ENCODE results near the gene OXSR1.
"Not testable (repeated sequence)": the region's sequence is repeated elsewhere in the genome, so short reads cannot be mapped to it uniquely, and the experiment has no call there.

Gene OXSR1

DNA sequence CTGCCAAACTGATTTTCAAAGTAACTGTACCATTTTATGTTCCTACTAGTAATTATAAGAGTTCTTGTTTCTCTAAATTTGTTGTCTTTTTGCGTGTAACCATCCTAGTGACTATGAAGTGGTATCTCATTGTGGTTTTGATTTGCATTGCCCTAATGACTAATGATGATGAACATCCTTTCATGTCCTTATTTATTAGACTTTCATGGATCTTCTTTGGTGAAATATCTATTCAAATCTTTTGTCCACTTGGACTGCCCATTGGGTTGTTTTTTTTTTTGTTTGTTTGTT is 3.6 kb downstream of the OXSR1 start:
- no peak for DNase-seq

DNA sequence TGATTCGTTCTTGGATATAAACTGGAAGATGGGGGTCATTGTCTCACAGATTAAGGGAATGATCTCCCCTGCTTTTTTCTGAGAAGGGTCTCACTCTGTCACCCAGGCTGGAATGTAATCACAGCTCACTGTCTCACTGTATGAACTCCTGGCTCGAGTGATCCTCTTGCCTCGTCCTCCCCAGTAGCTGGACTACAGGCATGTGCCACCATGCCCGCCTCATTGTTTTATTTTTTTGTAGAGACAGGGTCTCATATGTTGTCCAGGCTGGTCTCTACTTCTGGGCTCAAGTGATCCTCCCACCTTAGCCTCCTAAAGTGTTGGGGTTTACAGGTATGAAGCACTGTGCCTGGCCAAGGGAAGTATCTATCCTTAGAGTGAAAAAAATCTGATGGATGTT is 5.4 kb downstream of the OXSR1 start:
- no peak for DNase-seq

DNA sequence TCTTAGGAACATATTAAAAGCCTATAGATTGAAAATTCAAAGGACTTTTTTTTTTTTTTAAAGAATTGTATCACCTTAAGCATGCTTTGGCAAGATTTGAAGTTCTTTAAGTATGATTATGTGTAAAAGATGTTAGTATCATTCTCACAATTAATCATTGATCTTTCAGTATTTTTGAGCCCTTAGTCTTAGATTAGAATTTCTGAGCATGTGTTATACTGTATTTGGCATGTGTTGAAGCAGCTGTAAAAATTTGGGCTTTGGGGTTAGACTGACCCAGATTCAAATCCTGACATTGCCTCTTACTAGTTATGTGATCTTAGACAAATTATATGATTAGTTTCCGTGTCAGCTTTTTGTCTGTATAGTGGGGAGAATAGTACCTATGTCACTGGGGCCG is 6.3 kb downstream of the OXSR1 start:
- DNase-seq, result no peak

DNA sequence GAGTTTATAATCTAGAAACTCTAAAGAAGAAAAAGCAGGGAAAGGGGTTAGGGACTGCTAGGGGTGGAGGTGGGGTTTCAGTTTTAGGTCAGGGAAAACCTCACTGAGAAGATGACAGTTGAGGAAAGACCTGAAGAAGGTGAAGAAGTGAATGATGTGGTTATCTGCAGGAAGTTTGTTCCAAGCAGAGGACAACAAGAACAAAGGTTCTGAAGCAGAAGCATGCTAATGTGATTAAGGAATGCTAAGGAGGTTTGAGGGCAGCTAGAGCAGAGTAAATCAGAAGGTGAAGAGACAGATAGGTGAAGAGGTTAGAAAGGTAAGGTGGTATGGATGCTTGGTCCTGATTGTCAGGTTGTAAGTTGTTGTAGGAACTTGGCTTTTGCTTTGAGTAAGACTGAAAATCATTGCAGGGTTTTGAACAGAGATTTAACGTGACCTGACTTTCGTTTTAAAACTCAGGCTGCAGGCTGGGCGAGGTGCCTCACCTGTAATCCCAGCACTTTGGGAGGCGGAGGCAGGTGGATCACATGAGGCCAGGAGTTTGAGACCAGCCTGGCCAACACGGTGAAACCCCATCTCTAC is 8.6 kb downstream of the OXSR1 start:
- DNase-seq, result no peak

DNA sequence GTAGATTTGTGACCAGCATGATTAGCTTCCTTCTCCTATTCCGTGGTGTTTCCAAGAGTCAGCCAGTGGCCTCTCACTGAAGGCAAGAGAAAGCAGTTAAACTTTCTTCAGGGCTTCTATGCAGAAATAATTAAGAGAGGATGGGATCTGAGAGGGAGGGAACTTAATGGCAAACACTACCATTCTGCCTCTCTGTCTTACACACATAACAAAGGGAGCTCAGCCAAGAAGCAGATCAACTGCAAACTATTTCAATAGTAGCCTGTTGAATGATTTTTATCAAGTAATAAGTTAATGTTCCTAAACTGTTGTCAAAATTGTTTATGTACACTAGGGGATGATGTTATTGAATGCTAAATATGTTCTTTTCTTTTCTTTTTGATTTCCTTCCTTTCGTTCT is 11.8 kb downstream of the OXSR1 start:
- DNase-seq, result no peak

DNA sequence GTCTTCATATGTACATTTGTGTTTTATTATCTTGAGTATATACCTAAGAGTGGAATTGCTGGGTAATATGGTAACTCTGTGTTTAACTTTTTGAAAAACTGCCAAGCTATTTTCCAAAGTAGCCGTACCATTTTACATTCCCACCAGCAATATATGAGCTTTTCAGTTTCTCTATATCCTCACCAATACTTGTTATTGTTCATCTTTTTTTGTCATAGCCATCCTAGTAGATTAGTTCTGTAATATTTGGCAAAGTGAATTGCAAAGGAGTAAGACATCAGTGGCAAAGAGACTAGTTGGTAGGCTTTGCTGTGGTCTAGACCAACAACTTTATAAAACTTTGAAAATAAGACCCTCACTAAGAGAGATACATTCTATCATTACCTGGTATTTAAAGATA is 21.4 kb downstream of the OXSR1 start:
- no peak for DNase-seq

GRCh38 chr3:38190481-38190881 is 25.1 kb downstream of the OXSR1 start:
- no peak for DNase-seq

DNA sequence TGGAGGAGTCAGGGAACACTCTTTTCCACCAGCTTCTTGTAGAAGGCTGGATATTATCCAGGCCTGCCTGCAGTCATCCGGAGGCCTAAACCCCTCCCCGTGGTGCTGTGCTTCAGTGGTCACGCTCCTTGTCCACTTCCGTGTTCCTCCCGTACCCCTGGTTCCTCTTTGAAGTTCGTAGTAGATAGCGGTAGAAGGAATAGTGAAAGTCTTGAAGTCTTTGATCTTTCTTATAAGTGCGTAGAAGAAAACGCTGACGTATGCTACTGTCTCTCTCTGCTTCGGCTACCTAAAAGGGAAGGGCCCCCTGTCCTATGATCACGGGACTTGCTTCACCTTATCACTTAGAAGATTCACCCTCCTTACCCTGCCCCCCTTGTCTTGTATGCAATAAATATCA is 37.6 kb downstream of the OXSR1 start:
- DNase-seq, result not testable (repeated sequence)

GRCh38 chr3:38203690-38204089 is 38.4 kb downstream of the OXSR1 start:
- no peak for DNase-seq

GRCh38 chr3:38204599-38205471 is 39.5 kb downstream of the OXSR1 start:
- no peak for DNase-seq

DNA sequence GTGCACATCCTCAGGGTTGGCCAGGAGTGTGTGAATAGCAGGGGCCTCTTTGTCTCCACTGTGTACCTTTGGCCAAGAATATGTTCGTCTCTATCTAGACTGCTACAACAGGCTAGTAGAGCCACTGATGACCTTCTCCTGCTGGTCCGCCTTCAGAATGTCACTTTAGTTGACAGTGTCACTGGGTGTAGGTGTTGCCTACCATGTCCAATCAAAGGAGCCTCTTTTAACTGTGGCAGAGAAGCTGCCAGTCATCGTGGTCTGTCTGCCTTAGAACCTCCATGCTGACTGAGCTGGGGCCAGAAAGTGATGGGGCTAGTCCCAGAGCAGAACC is 40.1 kb downstream of the OXSR1 start:
- DNase-seq, result no peak

GRCh38 chr3:38207254-38208003 is 42.1 kb downstream of the OXSR1 start:
- no peak for DNase-seq

- no peak for DNase-seq
These were observed 44.9 kb downstream of the OXSR1 start for GRCh38 chr3:38210141-38210757.

DNA sequence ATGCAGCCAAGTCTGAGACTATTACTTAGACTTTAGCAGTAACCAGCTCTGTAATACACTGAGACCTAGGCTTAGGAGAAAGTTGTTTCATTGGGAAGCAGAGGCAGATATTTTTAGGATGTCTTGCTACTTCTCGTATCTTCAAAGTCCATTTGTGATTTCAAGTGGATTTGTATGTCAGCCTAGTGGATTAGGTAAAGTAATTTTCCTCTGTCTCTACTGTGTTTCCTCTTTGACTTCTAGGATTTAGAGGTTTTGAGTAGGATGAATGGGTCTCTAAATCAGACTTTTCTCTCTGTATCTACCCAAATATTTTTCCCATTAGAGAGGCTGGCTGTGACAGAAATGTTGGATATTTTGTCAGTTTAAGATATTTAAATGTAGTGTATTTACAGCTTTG is 46.8 kb downstream of the OXSR1 start:
- DNase-seq, result no peak

GRCh38 chr3:38214560-38214959 is 49.2 kb downstream of the OXSR1 start:
- no peak for DNase-seq

GRCh38 chr3:38219609-38220197 is 54.4 kb downstream of the OXSR1 start:
- no peak for DNase-seq

GRCh38 chr3:38221005-38221404 is 55.7 kb downstream of the OXSR1 start:
- no peak for DNase-seq

DNA sequence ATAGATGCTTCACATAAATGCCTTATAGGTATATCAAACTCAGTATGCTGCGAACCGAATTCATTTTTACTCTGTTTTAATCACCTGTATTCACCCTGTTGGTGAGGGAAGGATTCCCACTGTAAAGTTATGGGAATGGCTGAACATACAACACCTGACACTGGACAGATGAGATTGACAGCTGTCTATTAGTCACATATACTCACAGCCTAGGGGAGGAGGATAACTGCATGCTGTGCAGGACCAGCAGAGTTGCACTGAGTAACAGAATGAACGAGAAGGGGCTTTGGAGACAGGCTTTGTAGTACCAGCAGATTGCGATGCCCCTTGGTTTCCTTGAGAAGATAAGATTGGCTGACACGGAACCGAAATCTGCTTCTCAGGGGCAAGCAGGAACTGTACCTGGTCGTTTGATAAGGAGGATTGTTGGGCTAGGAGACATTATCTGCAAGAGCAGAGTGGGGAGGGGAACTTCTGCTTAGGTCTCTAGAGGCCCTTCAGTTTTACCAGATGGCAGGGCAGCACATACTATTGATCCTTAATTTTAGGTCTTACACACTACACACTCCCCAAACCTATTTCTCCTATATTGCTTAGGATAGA is 56.8 kb downstream of the OXSR1 start:
- DNase-seq, result no peak

- DNase-seq, result no peak
These were observed 59.0 kb downstream of the OXSR1 start for GRCh38 chr3:38224357-38224756.

- no peak for DNase-seq
These were observed 60.9 kb downstream of the OXSR1 start for GRCh38 chr3:38226273-38226672.

DNA sequence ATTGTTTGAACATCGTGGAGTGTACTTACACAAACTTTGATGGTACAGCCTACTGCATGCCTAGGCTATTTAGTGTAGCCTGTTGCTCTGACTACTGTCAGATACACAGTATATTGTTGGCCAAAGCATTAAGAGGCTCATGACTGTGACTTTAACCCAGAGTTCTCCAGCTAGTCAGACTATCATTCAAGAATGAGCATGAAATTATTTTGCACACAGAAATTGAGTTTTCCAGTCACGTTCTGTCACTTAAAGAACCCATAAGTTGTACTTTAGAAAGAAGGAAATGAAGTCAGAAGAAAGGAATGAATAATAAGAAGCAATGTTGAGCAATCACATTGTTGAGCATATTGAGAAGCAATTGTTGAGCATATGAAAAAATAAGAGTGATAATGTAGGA is 62.7 kb downstream of the OXSR1 start:
- no peak for DNase-seq

- DNase-seq, result no peak
These were observed 63.7 kb downstream of the OXSR1 start for GRCh38 chr3:38229036-38229435.

GRCh38 chr3:38232701-38233100 is 67.4 kb downstream of the OXSR1 start:
- no peak for DNase-seq

Data from NCI-H510A treated with DMSO at 0.1 percent for 48 hours (cell line).